GM12892 (cell line): ENCODE data around the gene MRPS12.

Source experiments
- DNase-seq: peaks from one replicate; pipeline ENCODE4 v3.0.0; 2011; ENCODE audit not compliant: insufficient read length
- FAIRE-seq: peaks from 2 replicates; lab custom pipeline; 2011; peaks lifted over from hg19 to GRCh38; lab: Jason Lieb, UNC
- POLR2A ChIP-seq: IDR thresholded peaks from 2 replicates; pipeline ENCODE4 v1.6.1; 2011; ENCODE audit warnings: low read depth, low read length, control low read depth
- POLR2AphosphoS5 ChIP-seq: IDR thresholded peaks from 2 replicates; pipeline ENCODE4 v1.6.1; 2011; ENCODE audit warnings: low read depth, low read length, control low read depth
- TAF1 ChIP-seq: IDR thresholded peaks from 2 replicates; pipeline ENCODE4 v1.6.1; 2011; ENCODE audit warnings: low read depth, mild to moderate bottlenecking, control low read depth, low read length, borderline replicate concordance

The MRPS12 gene

DNA sequence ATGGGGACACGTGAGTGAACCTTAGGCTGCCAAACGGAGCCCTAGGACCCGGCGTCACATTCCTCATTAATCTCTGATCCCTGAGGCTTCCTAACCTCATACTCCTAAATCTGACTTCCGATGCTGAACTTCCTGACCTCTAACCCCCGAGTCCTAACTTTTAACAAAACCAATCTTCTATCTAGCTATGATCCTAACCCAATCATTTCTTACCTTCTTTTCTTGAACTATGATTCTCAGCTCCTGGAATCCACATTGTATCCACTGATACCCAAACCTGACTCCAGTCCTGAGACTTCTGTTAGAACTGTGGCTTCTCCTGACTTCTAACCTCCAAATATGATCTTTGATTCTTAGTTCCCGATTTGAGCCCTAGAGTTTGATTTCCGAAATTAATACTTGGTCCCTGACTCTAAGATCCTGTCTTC, 30.5 kb upstream of the MRPS12 start:
- DNase-seq (no peak), FAIRE-seq (no peak)
- TF ChIP-seq POLR2AphosphoS5 (no peak), POLR2A (no peak), TAF1 (no peak)

DNA sequence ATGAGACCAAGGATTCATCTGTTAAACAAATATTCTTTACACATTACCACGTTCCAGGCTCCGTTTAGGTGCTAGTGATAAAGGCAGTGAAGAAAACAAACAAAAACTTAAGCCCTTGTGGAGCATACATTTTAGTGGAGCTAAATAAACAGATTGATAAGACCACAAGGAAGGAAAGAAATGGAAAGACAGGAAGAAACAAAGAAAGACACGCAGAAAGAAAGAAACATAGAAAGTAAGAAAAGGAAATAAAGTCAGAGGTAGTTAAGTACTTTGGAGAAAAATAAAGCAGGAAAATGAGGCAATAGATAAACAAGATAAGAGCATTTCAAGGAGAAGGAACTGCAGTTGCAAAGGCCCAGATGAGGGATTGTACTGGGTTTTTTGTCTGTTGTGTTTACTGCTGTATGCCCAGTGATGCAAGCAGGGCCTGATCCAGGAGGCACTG, 30.0 kb upstream of the MRPS12 start:
- DNase-seq (no peak), FAIRE-seq (no peak)
- TF ChIP-seq POLR2AphosphoS5 = no peak
- TF ChIP-seq POLR2A = no peak
- no peak for TF ChIP-seq TAF1

DNA sequence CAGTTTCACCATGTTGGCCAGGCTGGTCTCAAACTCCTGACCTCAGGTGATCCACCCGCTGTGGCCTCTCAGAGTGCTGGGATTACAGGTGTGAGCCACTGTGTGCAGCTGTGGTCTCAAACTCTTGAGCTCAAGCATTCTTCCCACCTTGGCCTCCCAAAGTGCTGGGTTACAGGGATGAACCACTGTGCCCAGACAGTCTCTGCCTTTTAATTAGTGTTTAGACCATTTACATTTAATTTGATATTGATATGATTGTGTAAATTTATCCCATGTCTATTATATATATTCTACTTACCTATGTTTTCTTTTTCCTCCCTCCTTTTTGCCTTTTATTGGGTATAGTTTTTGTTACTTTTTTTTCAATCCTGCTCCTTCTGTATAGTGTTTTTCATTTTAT, 29.1 kb upstream of the MRPS12 start:
- no peak for DNase-seq
- no peak for FAIRE-seq
- TF ChIP-seq POLR2A = no peak
- no peak for TF ChIP-seq TAF1
- no peak for TF ChIP-seq POLR2AphosphoS5

DNA sequence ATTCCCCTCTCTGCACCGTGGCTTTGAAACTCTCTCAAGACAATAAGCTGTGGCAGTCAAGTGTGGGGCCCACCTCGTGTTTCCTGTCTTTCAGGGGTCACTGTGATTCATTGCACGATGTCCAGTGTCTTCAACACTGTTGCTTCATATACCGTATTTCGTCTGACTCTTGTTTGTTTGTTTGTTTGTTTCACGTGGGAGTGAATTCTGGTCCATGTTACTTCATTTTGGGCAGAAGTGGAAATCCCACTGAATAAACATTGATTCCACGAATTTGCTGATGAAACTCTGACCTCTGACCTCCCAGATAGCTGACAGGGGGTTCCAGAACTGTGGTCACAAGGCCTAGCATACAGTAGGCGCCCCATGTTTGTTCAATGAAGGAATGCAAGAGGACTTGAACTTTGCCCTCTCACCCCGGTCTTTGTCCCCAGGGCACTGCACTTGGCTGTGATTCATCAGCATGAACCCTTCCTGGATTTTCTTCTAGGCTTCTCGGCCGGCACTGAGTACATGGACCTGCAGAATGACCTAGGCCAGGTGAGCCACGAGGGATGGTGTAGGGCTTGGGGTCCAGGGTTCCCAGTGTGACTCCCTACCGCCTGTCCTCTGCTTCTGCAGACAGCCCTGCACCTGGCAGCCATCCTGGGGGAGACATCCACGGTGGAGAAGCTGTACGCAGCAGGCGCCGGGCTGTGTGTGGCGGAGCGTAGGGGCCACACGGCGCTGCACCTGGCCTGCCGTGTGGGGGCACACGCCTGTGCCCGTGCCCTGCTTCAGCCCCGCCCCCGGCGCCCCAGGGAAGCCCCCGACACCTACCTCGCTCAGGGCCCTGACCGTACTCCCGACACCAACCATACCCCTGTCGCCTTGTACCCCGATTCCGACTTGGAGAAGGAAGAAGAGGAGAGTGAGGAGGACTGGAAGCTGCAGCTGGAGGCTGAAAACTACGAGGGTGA, 25.9 kb upstream of the MRPS12 start:
- DNase-seq = no peak
- no peak for FAIRE-seq
- TF ChIP-seq POLR2A (no peak), TAF1 (no peak), POLR2AphosphoS5 (no peak)

DNA sequence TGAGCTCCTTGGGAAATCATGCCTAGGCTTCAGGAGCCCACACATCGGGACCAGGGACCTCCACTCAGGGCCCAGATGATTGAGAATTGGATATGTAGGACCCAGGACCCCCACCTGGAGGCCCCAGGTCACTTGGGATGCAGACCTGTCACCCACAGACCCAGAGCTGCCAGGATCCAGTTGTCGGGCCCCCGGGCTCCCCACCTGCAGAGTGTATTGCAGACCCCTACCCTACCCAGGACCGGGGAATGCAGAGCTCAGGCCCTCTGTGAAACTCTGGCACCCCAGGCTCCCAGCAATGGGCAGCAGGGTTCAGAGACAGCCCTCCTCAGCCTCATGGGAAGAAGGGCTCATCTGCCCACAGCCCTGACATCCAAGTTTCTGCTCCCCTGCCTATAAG, 25.1 kb upstream of the MRPS12 start:
- FAIRE-seq (no peak), DNase-seq (no peak)
- TF ChIP-seq POLR2AphosphoS5 (no peak), POLR2A (no peak), TAF1 (no peak)

DNA sequence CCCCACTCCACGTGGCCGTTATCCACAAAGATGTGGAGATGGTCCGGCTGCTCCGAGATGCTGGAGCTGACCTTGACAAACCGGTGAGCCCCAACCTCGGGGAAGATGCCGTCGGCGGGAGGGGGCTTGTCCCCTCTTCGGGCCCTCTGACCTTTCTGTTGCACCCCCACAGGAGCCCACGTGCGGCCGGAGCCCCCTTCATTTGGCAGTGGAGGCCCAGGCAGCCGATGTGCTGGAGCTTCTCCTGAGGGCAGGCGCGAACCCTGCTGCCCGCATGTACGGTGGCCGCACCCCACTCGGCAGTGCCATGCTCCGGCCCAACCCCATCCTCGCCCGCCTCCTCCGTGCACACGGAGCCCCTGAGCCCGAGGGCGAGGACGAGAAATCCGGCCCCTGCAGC, 23.5 kb upstream of the MRPS12 start:
- no peak for FAIRE-seq
- DNase-seq = no peak
- TF ChIP-seq POLR2A = no peak
- no peak for TF ChIP-seq TAF1
- no peak for TF ChIP-seq POLR2AphosphoS5

DNA sequence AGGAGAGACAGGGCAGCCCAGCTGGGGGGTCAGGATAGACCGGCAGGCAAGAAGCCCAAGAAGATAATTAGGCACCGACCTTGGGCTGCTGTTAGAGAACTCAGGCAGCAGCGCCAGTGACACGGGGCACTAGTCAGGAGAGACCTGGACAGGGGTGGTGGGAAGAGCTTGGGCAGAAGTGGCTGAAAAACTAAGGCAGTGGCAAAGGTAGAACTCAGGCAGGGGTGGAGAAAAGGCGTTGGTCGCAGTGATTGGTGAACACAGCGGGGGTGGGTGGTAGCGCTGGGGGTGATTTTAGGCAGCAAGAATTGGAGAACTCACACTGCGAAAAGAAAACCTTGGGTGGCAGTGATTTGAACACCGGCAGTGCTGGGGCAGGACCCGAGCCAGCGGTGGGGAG, 23.1 kb upstream of the MRPS12 start:
- TF ChIP-seq TAF1 (no peak), POLR2A (no peak), POLR2AphosphoS5 (no peak)
- no peak for DNase-seq
- FAIRE-seq = no peak

DNA sequence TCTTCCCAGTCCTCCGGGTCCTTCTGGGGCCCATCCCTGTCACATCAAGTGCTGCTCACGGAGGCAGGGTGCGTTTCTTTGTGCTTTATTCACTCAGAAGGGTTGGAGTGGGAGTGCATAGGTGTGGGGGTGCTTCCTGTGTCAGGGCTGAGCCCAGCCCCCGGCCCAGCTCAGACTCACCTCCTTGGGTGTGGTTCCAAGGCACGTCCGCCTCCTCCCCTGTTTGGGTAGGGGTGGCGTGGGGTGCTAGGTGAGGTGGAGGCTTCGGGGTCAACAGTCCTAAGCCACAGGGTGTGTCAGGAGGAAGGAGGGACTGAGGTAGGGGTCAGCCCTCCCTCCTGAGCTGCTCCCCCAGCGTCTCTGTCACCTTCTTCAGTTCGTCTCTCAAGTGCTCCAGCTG, 21.8 kb upstream of the MRPS12 start:
- DNase-seq = no peak
- FAIRE-seq = no peak
- TF ChIP-seq POLR2AphosphoS5 = no peak
- no peak for TF ChIP-seq TAF1
- no peak for TF ChIP-seq POLR2A

DNA sequence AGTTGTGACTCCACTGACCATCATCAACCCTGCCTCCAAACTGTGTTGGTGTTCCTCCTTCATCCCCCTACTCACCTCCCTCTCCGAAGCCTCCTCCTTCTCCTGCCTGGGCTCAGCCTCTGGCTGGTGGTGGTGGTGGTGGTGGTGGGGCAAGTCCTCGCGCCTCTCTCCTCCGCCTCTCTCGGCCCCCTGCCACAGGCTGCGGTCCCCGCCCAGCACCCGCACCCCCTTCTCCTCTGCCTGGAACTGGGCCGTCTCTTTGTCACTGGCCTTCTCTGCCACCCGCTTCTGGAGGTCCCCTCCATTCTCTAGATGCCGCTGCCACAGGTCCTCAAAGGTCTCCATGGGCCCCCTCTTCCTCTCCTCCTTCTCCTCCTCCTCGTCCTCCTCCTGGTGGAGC, 20.3 kb upstream of the MRPS12 start:
- TF ChIP-seq POLR2A (no peak), TAF1 (no peak), POLR2AphosphoS5 (no peak)
- FAIRE-seq (no peak), DNase-seq (no peak)

DNA sequence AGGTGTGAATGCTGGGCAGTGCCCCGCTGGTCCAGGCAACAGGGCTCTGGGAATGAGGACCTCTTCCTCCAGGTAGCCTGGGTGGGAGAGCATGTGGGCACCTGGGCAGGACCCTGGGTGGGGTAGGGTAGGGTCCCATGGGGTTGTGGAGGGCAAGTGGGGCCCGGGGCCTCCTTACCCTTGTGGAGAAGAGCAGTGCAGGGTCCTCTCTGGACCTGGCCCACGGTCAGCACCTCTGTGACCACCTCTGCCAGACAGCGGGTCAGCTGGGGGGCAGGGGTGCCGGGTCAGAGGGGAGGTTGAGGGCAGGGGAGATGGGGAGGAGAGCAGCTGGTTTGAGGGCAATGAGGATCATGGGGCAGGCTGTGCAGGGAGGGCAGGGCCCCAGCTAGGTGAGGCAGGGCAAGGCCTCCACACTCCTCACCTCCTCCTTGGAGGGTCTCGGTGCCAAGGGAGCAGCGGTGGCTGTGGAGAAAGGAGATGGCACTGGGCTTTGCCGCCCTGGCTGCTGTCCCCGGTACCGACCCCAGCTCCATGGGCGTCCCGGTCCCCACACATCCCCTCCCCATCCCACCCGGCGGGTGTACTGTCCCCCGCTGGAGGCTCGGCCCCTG, 19.2 kb upstream of the MRPS12 start:
- no peak for TF ChIP-seq TAF1
- TF ChIP-seq POLR2A = no peak
- no peak for TF ChIP-seq POLR2AphosphoS5
- FAIRE-seq (no peak), DNase-seq (no peak)

DNA sequence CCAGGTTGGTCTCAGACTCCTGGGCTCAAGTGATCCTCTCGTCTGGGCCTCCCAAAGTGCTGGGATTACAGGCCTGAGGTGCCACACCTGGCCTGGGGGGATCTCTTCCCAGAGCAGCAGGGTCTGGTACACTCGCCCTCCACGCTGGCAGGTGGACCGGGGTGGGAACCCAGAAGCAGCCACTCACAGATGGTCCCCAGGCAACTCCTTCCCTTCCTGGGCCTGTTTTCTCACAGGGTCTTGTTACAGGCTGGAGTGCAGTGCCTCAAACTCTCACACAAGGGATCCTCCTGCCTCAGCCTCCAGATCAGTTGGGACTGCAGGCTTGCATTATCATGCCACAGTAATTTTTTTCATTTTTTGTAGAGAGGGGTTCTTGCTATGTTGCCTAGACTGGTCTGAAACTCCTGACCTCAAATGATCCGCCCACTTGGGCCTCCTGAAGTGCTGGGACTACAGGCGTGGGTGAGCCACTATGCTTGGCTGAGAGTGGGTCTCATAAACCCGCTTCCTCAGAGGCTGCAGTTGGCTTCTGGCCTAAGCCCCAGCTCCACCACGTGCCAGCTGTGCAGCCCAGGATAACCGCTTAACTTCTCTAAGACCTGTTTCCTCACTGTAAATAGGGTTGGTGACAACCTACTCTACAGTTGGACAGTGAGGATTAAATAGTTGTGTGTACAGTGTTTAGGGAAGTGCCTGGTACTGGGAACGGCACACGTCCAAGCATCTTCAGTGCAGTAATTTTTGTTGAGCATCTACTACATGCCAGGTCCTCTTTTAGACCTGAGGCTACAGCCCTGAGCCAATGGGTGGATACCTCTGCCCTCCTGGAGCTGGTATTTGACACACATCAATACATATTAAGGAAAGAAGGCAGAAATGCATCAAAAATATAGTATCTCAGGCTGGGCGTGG, 17.9 kb upstream of the MRPS12 start:
- DNase-seq = peak; percentile 21
- FAIRE-seq = peak; percentile 72

DNA sequence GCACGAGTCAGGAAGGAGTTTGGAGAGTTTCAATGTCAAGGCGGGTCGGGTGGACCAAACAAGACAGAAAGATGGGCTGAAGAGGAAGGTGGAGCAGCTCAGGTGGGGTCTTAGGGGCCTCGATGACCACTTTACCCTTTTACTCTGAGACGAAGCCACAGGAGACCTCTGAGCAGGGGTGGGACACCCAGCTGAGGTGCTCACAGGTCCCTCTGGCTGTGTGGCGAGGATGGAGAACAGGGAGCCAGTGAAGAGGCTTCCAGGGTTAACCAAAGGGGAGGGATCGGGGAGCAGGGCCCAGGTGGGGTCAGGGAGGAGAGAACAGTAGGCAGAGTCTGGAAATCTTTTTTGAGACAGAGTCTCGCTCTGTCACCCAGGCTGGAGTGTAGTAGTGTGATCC, 16.8 kb upstream of the MRPS12 start:
- no peak for DNase-seq
- TF ChIP-seq POLR2A (no peak), POLR2AphosphoS5 (no peak), TAF1 (no peak)
- FAIRE-seq = no peak

More for the DNA sequence above, 17.9 kb upstream of the MRPS12 start:
- no peak for TF ChIP-seq TAF1
- no peak for TF ChIP-seq POLR2A
- no peak for TF ChIP-seq POLR2AphosphoS5
